Measurements from ENCODE around the gene KIF27.
"Not testable (repeated sequence)": the region's sequence is repeated elsewhere in the genome, so short reads cannot be mapped to it uniquely, and the experiment has no call there.

KIF27 gene

DNA sequence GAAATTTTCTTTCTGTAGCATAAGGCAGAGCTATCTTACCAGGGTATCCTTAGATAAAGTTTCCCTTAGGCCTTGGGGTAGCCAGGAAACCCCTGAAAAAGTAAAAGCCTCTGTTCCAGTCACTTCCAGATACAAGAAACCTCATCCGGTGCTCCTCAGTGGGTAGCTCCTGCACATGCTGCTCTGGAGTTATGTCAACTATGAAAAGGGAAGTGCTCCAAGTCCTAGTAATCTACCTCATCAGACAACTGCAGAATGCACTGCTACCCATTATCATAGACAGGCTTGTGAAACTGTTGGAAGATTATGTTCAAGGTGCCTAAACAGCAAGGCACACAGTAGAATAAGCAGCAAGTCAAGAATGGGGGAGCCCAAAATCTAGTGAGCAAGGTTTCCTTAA lies 112.0 kb downstream of the KIF27 start:
- DNase-seq (ENCODE audit: low read depth, low spot score): not testable (repeated sequence)

DNA sequence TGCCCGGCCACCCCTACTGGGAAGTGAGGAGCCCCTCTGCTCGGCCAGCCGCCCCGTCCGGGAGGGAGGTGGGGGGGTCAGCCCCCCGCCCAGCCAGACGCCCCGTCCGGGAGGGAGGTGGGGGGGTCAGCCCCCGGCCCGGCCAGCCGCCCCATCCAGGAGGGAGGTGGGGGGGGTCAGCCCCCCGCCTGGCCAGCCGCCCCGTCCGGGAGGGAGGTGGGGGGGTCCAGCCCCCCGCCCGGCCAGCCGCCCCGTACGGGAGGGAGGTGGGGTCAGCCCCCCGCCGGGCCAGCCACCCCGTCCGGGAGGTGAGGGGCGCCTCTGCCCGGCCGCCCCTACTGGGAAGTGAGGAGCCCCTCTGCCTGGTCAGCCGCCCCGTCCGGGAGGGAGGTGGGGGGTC lies 116.8 kb downstream of the KIF27 start:
- DNase-seq (ENCODE audit: low read depth, low spot score): not testable (repeated sequence)

DNA sequence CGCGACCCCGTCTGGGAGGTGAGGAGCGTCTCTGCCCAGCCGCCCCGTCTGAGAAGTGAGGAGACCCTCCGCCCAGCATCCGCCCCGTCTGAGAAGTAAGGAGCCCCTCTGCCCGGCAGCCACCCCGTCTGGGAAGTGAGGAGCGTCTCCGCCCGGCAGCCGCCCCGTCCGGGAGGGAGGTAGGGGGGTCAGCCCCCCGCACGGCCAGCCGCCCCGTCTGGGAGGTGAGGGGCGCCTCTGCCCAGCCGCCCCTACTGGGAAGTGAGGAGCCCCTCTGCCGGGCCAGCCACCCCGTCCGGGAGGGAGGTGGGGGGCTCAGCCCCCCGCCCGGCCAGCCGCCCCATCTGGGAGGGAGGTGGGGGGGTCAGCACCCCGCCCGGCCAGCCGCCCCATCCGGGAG lies 117.3 kb downstream of the KIF27 start:
- DNase-seq (ENCODE audit: low read depth, low spot score): not testable (repeated sequence)

DNA sequence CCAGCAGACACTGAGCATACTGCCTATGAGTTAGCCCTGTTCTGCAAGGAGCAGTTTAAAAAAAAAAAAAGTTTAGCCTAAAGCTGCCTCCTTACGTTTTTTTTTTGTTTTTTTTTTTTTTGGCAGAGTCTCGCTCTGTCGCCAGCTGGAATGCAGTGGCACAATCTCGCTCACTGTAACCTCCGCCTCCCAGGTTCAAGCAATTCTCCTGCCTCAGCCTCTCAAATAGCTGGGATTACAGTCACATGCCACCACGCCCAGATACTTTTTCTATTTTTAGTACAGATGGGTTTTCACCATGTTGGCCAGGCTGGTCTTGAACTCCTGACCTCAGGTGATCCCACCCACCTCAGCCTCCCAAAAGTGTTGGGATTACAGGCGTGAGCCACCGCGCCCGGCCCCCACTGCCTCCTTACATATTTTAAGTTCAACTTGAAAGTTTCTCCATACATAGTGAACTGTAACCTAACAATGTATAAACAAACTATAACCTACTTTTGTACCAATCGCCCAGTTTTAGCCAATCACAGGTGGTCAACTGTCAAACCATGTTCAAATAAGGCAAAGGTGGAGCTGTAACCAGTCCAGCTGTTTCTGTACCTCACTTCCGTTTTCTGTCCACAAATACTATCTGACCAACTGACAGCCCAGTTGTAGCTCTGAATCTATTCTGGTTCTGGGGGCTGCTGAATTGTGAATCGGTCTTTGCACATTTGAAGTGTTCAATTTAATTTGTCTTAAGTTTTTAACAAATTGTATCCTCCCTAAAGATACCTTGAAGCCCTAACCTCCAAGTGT lies 120.8 kb downstream of the KIF27 start:
- no peak for DNase-seq (ENCODE audit: low read depth, low spot score)

DNA sequence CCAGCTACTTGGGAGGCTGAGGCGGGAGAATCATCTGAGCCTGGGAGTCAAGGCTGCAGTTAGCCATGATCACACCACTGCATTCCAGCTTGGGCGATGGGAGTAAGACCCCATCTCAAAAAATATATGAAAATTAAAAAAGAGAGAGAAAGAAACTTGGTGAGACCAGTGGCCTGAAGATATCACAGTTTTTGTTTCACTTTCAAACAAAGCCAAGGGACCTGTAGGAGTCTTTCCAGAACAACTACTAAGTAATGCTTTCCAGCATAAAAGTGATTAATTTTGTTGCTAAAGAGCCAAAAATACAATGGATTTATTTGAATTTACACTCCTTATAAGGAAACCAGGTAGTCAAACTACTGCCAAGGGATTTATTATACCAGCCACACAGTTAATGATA lies 127.2 kb downstream of the KIF27 start:
- DNase-seq (ENCODE audit: low read depth, low spot score): no peak

DNA sequence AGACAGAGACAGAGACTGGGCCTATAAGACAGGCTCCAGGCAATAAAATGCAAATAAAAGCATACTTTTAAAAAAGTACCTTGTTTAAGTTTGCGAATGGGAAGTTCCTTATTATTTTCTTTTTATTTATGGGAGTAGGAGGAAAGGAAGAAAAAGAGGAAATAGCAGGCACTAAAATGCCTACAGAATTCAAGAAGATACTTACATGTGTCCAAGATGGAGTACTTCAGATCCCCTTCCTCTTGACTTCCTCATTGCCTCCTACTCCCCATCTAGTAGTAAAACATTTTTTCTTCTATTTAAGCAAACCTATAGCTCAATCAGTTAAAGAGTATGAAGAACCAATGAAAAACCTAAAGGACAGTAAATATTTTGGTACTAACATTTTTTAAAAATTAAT lies 128.5 kb downstream of the KIF27 start:
- DNase-seq (ENCODE audit: low read depth, low spot score): no peak

Data from astrocyte of the hippocampus (primary cell).